Astrocyte (in vitro differentiated cells and primary cell): Measurements from ENCODE around the gene FASTKD1.

Source experiments
- CTCF ChIP-seq: IDR thresholded peaks from 2 replicates; pipeline ENCODE4 v1.5.1; 2011; ENCODE audit warnings: low read depth, mild to moderate bottlenecking, inconsistent platforms, low read length, moderate library complexity; ENCODE audit not compliant: insufficient read depth
- EZH2 ChIP-seq: IDR thresholded peaks from 2 replicates; pipeline ENCODE4 v1.6.1; 2012; ENCODE audit warnings: mild to moderate bottlenecking, low read length, inconsistent platforms; ENCODE audit not compliant: insufficient read depth

GRCh38 chr2:169491378-169491777 is 82.3 kb downstream of the FASTKD1 start:
- TF ChIP-seq CTCF (no peak), EZH2 (no peak)
